Umbilical cord (tissue), 2 donors: ENCODE data around the gene SRPRB. TPM values are rescaled to one million over a fixed set of nuclear protein-coding genes. Genes with fewer than 3 reads are reported as not detected.
"Not testable (repeated sequence)": the region's sequence is repeated elsewhere in the genome, so short reads cannot be mapped to it uniquely, and the experiment has no call there.

ENCODE experiments used
- DNase-seq: peaks from one replicate; pipeline ENCODE4 v3.0.0-alpha.2; 2015; ENCODE audit warnings: low spot score
- total RNA-seq: library from RNA; depleted of rRNA; stranded (reverse); fragments of >200 nt; gene quantifications from one replicate; pipeline ENCODE4 v1.2.3, GENCODE V29; 2014; ENCODE audit warnings: low replicate concordance; ENCODE audit not compliant: insufficient read depth

SRPRB gene
- total RNA-seq, 1 donor from 2014 or later: 57.5 TPM

DNA sequence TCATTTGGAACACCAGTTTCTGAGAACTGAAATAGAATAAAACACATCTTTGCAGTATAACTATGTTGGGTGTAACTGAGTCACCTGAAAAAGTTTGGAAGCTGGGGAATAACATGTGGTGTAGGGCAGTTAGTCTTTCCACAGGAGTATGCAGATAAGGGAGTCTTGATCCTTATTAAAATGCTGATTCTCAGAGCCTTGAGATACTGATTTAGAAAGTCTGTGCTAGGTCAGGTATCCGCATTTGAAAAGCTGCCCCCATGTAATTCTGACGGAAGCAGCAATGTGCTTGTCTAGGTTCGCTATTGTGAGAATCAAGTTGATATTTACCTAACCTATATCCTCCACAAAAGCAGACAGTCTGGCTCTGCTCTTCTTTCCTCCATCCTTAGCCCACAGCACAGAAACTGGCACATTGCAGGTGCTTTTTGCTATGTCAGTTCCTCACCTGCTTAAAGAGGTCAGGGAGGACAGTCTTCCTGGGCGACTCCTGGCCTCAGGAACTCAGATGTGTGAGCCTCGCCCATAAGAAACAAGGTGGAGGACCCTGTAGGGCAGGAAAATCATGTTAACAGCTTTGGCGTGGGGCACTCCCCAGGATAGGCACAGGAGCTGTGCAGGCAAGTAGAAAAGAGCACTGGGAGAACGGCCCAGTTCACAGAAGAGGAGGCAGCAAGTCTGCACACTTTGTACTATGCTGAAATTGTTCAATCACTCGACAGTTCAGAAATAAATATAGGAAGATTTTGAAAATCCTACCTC, 27.6 kb upstream of the SRPRB start:
- no peak for DNase-seq

DNA sequence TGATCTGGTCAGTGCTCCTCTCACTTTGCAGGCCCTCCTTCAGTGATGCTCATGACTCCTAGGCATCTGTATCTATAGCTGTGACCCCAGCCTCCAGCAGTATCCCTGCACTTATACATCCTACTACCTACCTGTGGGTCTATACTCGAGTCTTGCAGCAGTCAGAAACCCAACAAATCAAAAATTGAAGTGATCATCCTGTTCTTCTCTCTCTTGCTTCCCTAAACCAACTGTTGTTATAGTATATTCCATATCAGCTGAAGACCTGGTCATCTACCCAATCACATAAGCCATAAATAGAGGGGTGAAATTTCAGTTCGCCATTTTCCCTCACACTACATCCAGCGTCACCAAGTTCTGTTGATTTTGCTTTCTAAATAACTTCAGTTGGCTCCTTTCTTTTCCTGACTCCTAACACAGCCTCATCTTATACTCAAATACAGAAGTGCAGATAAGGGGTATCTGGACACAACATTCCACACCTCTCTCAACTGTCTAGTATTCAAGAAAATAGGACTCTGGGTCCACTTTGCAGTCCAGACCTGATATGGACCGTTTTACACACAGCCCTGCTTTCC, 25.9 kb upstream of the SRPRB start:
- DNase-seq: no peak

DNA sequence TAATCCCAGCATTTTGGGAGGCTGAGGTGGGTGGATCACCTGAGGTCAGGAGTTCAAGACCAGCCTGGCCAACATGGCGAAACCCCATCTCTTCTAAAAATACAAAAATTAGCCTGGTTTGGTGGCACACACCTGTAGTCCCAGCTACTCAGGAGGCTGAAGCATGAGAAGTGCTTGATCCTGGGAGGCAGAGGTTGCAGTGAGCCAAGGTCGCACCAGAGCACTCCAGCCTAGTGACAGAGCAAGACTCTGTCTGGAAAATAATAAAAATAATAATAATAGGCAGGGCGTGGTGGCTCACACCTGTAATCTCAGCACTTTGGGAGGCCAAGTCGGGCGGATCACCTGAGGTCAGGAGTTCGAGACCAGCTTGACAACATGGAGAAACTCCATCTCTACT, 24.9 kb upstream of the SRPRB start:
- not testable (repeated sequence) for DNase-seq

DNA sequence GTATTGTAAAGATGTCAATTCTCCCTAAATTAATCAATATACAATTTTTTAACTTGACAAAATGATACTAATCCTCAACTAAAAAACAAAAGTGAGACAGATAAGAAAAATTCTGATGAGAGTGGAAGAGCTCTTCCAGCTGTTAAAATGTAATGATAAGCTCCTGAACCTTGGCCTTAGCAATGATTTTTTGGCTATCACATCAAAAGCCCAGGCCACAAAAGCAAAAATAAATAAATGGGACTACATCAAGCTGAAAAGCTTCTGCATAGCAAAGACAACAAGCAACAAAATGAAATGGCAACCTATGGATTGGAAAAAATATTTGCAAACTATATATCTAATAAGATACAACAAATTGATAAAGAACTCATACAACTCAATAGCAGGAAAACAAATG, 24.0 kb upstream of the SRPRB start:
- DNase-seq: no peak

DNA sequence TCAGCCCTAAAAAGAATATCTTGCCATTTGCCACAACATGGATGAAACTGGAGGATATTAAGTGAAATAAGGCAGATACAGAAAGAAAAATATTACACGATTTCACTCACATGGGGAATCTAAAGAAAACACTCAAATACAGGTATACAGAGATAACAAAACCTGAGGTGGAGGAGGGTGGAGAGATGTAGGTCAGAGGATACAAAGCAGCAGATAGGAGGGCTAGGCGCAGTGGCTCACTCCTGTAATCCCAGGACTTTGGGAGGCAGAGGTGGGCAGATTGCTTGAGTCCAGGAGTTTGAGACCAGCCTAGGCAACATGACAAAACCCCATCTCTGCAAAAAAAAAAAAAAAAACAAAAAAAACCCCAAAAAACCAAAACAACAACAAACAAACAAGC, 23.2 kb upstream of the SRPRB start:
- DNase-seq: no peak

DNA sequence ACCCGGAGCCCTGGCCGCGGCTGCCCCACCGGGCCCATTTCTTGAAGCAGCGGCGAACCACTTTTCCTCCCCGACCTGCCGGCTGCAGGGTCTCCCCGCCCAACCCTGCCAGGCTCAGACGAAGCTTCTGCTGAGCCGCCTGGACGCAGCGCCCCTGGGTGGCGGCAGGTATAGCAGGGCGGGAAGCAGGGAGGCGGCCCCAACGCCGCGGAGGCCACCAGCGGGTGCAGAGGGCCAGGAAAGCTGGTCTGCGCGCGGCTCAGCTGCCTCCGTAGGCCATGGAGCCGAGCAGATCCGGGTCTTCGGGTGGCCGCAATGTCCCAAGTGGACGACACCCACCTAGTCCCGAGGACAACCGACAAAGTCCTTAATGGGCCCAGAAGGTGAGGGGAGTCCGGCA, 21.9 kb upstream of the SRPRB start:
- DNase-seq: no peak

DNA sequence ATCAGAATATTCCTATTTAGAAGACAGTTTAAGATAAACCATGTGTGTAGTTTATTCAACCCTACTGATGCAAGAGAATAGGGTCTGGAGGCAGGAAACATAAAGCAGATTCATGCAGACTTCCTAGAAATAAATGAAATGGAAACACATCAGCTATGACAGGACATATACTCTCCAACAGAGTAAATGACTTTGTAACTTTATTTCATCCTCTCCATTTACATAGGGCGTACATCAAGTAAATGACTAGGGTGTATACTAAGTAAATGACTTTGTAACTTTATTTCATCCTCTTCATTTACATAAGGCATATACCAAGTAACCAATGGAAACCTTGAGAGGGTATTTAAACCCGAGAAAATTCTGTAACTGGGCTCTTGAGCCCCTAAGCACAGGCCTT, 17.6 kb upstream of the SRPRB start:
- DNase-seq: no peak

DNA sequence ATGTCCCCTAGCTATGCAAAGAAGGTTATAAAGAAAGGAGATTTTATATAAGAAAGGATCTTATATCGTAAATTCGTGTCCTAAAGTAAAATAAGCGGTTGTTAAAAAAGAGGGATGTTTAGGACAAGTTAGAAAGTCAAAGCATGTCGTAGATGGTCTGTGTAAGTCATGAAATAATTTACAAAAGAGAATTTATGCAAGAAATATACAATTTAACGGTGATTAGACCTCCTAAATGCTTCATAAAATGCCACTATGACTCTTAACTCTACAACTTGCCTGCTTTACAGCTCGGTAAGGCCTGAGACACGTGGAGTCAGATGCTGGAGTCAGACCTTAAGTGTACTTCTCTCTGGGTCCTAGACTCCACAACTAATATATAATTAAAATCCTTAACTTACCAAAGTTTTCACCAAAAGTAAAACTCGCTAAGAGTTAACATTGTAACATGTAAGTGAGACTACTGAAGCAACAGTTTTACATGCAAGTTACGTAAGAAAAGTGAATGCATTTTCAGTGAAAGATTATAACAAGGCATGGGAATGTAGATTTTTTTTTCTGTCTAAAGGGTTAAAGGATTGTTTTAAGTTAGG, 13.3 kb upstream of the SRPRB start:
- no peak for DNase-seq

DNA sequence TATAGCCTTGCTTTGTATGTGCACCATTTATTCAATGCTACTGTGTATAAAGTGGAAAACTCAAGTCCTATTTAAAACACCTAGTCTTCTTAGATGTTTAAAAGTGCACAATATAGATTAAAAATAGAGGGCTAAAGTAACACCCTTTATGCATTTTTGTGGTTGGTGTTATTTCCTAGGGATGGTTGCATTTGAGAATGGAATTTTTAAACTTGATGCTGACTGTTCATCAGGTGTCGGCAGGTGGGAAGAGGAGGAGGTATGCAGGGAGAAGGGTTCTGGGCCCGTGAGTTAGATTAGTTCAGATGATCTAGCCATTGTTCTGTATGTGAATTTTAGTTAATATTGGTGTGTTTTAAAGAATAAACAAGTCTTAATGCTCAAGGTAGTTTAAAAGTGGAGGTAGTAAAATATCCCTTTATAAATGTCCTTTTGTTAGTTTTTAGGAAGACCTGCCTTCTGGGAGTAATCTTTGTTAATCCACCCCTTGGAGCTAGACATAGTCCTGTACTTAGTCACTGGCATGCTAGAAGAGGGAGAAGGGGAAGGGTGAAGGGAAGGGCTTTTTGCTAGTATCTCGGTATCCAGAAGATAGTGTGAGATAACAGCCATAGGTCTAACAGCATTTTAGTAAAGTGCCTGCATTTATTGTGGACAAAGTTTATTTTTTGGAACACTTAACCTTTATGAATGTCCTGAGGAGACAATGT, 8.1 kb upstream of the SRPRB start:
- no peak for DNase-seq

DNA sequence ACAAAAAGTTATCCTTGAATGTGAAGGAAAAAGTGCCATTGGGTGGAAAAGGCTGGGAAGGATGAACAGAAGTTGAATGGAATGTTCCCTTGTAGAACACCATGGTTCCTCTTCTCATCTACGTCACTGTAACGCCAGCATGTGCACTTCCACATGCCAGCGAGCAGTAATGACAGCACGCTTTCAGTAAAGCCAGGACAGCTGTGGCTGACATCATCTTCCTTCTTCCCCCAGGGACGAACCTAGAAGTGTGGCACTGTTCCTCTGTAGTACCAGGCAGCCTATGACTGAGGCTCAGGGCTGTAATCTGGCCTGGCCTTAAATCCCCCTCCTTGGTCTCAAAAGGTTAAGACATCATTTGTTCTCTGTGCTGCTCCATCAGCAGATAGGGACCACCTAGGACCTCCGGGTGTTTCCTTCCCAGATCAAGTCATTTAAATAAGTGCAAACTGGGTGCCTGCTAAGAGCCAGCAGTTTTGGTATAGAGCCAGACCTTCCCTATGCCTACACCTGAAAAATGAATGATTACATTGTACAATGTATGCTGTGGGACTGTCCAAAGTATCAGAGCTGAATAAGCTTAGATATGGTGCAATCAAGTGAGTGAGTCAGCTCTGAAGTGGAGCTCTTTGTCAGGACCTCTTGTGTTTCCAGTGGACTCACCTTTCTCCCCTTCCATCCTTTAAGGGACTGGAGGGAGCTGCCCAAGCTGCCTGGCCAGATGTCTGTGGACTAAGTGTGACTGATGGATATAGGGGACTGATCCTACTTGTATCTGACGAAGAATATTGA, 5.6 kb upstream of the SRPRB start:
- no peak for DNase-seq

DNA sequence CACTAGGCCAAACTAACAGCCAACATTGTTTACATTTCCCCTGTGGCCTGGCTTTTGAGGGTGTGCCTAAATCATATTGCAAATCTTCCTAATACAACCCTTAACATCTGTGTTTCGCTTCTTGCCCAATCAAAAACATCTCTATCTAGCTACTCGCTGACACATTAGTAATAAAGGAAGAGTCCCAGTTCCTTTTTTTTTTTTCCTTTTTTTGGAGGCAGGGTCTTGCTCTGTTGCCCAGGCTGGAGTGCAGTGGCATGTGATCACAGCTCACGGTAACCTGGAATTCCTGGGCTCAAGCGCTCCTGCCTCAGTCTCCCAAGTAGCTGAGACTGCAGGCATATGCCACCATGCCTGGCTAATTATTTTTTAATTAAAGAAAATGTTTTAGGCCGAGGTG, 2.1 kb upstream of the SRPRB start:
- no peak for DNase-seq

DNA sequence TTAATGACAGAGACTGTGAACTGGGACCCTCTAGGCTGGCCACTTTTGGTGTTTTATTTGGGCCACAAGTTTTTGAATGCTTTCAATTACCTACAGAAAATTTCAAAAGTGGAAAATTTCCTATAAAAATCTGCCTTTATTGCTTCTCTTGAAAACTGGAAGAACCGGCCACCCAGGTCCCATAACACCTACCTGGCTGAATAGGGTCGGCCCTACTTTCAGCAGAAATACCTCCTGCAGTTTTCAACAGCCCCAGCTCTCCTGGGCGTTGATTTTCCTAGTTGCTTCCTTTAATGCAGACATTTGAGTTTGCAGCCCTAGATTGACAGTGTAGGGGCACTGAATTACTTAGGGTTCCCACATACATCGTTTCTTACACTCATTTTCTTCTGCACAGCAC, 719 bp upstream of the SRPRB start:
- DNase-seq: peak; percentile 8

DNA sequence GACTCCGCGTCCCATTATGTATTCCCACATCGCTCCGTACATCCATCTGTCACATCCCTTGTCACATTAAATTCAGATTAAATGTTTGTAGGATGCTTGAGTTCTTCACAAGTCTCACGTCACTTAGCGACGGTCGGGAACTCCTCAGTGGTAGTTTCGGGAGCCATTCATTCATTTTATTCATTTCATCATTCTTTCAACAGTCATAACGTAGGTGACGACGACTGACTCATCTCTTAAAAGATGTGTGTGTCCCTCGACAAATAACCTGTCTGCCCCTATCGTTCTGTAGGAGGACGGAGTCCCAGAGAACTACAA, 272 bp upstream of the SRPRB start:
- no peak for DNase-seq

DNA sequence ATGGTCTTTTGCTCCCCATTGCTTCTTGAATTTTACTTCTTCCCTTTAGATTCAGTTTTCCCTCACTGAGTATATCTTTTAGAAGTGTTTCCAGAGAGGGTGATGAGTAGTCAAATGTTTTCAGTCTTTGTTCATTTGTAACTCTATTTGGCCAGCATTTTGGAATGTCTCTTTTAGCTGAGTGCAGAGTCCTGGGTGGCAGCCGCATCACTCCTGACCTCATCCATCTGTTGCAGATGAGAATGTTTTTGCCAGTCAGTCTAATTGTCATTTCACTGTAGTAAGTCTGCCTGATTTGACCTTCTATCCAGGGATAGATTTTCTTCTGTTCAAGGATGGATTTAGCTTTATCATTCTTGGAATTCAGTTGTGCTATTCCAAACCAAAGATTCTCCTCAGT, 7.3 kb downstream of the SRPRB start:
- DNase-seq: no peak

DNA sequence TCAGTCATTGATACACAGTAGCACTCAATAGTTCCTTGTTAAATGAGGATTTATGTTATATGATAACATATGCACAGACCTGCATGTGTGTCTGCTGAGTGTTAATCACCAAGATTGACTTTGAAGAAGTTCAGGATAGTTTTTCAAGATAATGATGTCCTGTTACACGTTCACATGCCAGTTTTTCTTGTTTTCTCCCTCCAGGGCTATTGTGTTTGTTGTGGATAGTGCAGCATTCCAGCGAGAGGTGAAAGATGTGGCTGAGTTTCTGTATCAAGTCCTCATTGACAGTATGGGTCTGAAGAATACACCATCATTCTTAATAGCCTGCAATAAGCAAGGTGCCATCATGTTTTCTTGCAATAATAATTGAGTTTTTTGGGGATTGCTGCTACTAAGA, 9.8 kb downstream of the SRPRB start:
- DNase-seq: peak; percentile 35

DNA sequence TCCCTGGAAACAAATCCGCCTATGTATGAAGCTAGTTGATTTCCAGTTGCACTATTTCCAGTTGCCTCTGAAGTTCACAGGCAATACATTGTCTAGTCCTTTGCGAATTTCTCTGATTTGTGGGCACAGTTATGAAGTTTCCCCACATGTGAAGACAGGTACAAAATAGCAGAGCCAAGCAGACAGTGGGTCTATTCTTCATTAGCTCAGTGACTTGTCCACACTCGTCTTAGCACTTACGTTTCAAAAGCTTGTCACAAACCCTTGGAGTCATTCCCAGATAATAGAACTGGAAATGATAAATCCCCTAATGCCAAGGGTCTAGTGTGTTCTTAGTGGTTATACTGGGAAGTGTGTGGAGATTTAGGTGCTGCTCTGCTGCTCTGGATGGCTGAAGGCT, 14.5 kb downstream of the SRPRB start:
- peak; percentile 6 for DNase-seq

DNA sequence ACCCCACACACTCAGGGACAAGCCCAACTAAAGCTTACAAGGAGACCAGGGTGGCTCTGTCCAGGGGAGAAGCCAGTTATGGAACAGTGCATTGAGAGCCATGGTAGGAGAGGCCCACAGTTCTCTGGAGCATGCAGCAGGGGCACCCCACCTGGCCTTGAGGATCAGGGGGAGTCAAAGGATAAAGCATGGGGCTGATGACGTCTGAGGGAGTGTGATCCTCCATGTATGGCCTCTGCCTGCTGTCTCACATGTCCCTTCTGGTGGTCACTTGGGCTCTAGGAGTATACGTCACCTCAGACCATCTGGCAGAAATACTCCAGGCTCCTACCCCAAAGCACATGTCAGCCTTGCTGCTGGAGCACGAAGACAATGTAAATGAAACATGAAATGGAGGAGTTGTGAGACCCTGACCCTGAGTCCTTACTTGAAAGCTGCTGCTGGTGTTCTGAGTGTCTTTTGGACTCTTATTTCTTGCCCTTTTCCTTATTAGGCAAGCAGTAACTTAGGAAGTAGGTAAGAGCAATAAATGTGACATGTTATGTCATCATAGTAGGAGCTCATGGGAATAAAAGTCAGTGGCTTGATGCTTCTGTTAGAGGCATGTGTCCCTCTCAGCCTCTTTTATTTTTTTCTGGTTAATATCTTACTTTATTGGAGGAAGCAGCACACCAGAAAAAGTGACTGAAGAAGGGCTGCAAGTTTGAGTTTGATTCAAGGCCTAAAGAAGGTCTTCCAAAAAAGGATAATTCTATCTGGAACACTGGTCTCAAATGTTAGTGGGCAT, 15.5 kb downstream of the SRPRB start:
- DNase-seq: no peak

DNA sequence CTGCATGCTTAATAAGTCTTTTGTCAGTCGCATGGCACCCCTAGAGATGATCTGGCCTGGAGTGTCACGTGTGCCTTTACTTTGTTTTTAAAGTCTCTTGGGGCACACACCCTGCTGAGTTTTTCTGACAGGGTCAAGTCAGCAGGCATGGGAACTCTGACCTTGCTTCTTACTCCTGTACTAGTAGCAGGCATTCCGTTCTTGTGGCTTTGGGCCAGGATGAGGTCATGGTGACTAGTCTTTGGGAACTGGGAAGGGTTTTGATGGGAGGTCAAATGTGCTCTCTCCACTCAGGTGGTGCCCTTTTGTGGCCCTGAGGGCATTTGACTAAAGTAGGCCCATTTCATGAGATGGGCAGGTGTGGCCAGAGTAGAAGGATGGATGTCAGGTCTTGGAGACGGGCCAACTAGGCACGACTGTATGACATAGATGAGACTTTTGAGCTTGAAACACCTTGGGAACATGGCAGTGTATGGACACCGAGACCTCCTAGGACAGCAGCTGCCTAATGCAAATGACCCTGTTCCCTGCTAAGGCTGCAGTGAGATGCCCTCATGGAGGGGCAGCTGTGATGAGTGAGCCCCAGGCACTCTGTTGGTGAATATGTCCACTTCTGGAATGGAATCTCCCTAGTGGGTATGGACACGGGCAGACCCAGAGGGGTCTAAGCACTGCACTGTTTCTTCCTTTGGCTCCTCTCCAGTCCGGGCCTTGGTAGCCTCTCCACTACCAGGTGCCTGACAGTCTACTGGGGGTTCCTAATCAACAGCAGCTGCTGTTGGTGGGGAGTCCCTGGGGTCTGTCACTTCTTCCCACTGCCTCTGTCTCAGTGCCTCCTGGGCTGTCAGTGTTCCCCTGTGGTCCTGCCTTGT, 16.4 kb downstream of the SRPRB start:
- DNase-seq: peak; percentile 11

DNA sequence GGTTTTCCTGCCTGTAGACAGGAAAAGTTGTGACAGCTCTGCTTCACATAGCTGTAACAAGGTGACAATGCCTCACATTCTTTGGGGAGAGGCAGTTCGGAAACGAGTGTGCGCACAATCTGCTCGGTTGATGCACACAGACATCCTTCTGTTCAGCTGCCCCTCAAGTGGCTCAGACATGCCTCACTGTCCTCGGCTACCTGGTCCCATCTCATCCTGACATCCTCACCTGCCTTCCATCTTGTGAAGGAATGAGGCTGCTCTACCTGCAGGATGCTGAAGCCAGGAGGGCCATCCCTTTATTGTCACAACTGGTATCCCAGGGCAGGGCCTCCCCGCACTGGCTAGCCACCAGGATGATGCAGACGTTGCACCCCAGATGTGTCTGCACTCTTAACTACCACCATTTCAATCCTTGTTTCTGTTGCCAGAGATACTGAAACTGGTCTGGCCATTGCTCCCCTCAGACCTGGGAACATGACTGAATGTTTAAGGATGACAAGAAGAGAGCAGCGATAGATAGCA, 19.4 kb downstream of the SRPRB start:
- no peak for DNase-seq
